GM23248 (cell line): ENCODE data around the gene NOX1. TPM values are rescaled to one million over a fixed set of nuclear protein-coding genes. Genes with fewer than 3 reads are reported as not detected.

Experiments used
- DNase-seq: peaks from one replicate; pipeline ENCODE4 v3.0.0-alpha.2; 2015
- H2AFZ ChIP-seq: fragments of 200-600 bp; sonication (generic); 2 replicates; pipeline ENCODE4 v1.6.1; 2016; ENCODE audit warnings: antibody characterized with exemption
- H3F3A ChIP-seq: fragments of 200-600 bp; sonication (generic); 2 replicates; pipeline ENCODE4 v1.6.1; 2016; ENCODE audit warnings: mild to moderate bottlenecking, antibody characterized with exemption, mixed run types; ENCODE audit not compliant: insufficient read depth
- H3K27ac ChIP-seq: fragments of 200-600 bp; sonication (generic); 2 replicates; pipeline ENCODE4 v1.5.1; 2016; ENCODE audit warnings: mild to moderate bottlenecking
- H3K27me3 ChIP-seq: fragments of 200-600 bp; sonication (generic); replicated peaks from 2 replicates; pipeline ENCODE4 v1.6.1; 2016; ENCODE audit warnings: mild to moderate bottlenecking; ENCODE audit not compliant: insufficient read depth
- H3K36me3 ChIP-seq: fragments of 200-600 bp; sonication (generic); 2 replicates; pipeline ENCODE4 v1.6.1; 2016; ENCODE audit warnings: low read depth, mild to moderate bottlenecking
- H3K4me1 ChIP-seq: fragments of 200-600 bp; sonication (generic); 2 replicates; pipeline ENCODE4 v1.6.1; 2016; ENCODE audit warnings: mild to moderate bottlenecking; ENCODE audit not compliant: insufficient read depth
- H3K4me2 ChIP-seq: fragments of 200-600 bp; sonication (generic); one replicate; pipeline ENCODE4 v1.6.1; 2016; ENCODE audit warnings: mild to moderate bottlenecking; ENCODE audit not compliant: unreplicated experiment
- H3K4me3 ChIP-seq: fragments of 200-600 bp; sonication (generic); 2 replicates; pipeline ENCODE4 v1.5.1; 2016; ENCODE audit warnings: mild to moderate bottlenecking
- H3K79me2 ChIP-seq: fragments of 200-600 bp; sonication (generic); 2 replicates; pipeline ENCODE4 v1.6.1; 2016; ENCODE audit warnings: mild to moderate bottlenecking; ENCODE audit not compliant: insufficient read depth
- H3K9ac ChIP-seq: fragments of 200-600 bp; sonication (generic); 2 replicates; pipeline ENCODE4 v1.6.1; 2016; ENCODE audit warnings: mild to moderate bottlenecking
- H3K9me2 ChIP-seq: fragments of 200-600 bp; sonication (generic); 2 replicates; pipeline ENCODE4 v1.6.1; 2016; ENCODE audit warnings: mixed run types, mild to moderate bottlenecking, moderate library complexity; ENCODE audit not compliant: insufficient read depth
- H3K9me3 ChIP-seq: fragments of 200-600 bp; sonication (generic); one replicate; pipeline ENCODE4 v1.6.1; 2017; ENCODE audit warnings: low read depth
- H4K20me1 ChIP-seq: fragments of 200-600 bp; sonication (generic); 2 replicates; pipeline ENCODE4 v1.6.0; 2016; ENCODE audit not compliant: insufficient read depth
- EZH2 ChIP-seq: fragments of 200-600 bp; sonication (generic); IDR thresholded peaks from 2 replicates; pipeline ENCODE4 v1.6.1; 2018; ENCODE audit warnings: antibody characterized with exemption, mild to moderate bottlenecking; ENCODE audit not compliant: insufficient read depth, poor library complexity, severe bottlenecking
- EZH2phosphoT487 ChIP-seq: fragments of 200-600 bp; sonication (generic); IDR thresholded peaks from 2 replicates; pipeline ENCODE4 v1.6.1; 2018; ENCODE audit warnings: antibody characterized with exemption, moderate library complexity, mild to moderate bottlenecking, low read depth; ENCODE audit not compliant: insufficient read depth
- WGBS, 2 experiments: methylation state at CpG; one replicate each; pipeline ENCODE4 v1.1.6; 2015 to 2017; ENCODE audit warnings: low lambda C conversion rate in 2 of 2, low coverage in 1 of 2; ENCODE audit errors: missing lambda C conversion rate in 2 of 2; 5-methylcytosine and 5-hydroxymethylcytosine counted together
- in situ Hi-C: fragments of 300-500 bp; cut with MboI; formaldehyde crosslinking; loops from 2 replicates; pipeline ENCODE4 v1.15.0; 2020
- polyA plus RNA-seq: library from polyadenylated mRNA; unstranded; fragments of >200 nt; fragmentation: Nextera tagmentation; extraction: Ambion mirVana; gene quantifications from 2 replicates; pipeline ENCODE4 v1.2.1, GENCODE V29; 2016
- total RNA-seq: library from RNA; depleted of rRNA; stranded (reverse); fragments of >200 nt; shearing (Covaris generic); gene quantifications from 2 replicates; pipeline ENCODE4 v1.2.3, GENCODE V29; 2014

NOX1 gene
- total and polyA plus RNA-seq, 2 experiments from 2014 or later, result 0.16 TPM; not detected in 1

- no peak overlapping the region for H3K4me3 ChIP-seq
- WGBS, 2 experiments, result 94% methylated on average over 9 of the region's 9 CpGs
- no peak overlapping the region for H3K9ac ChIP-seq
- no peak overlapping the region for H3K27ac ChIP-seq
- TF ChIP-seq EZH2, result no peak
- TF ChIP-seq EZH2phosphoT487, result no peak
- no peaks in the 10 kb centered on the region for H3K9me2 ChIP-seq
- no peaks in the 10 kb centered on the region for H3K4me1 ChIP-seq
- no peak for DNase-seq
- no peak overlapping the region for H2AFZ ChIP-seq
- H4K20me1 ChIP-seq, result no peaks in the 10 kb centered on the region
- H3F3A ChIP-seq, result no peaks in the 10 kb centered on the region
- H3K36me3 ChIP-seq, result peaks cover 7% of the 10 kb centered on the region; the same call in 1 of the 2 replicates
- in situ Hi-C loops, result no loop called here
- no peaks in the 10 kb centered on the region for H3K79me2 ChIP-seq
- H3K27me3 ChIP-seq, result no peaks in the 10 kb centered on the region
- H3K9me3 ChIP-seq, result no peaks in the 10 kb centered on the region
- H3K4me2 ChIP-seq, result no peak overlapping the region
Measured at GRCh38 chrX:100830547-100830946, 43.6 kb downstream of the NOX1 start.

GRCh38 chrX:100830143-100830542, 44.0 kb downstream of the NOX1 start:
- Histone ChIP-seq H3K4me3 (no peak overlapping the region), H3K9ac (no peak overlapping the region), H3K4me1 (no peaks in the 10 kb centered on the region), H3K36me3 (peaks cover 7% of the 10 kb centered on the region; the same call in 1 of the 2 replicates), H3K9me3 (no peaks in the 10 kb centered on the region), H3F3A (no peaks in the 10 kb centered on the region), H3K9me2 (no peaks in the 10 kb centered on the region), H3K27ac (no peak overlapping the region), H3K4me2 (no peak overlapping the region), H4K20me1 (no peaks in the 10 kb centered on the region), H3K79me2 (no peaks in the 10 kb centered on the region), H3K27me3 (no peaks in the 10 kb centered on the region), H2AFZ (no peak overlapping the region)
- in situ Hi-C loops, result no loop called here
- TF ChIP-seq EZH2, result no peak
- no peak for TF ChIP-seq EZH2phosphoT487
- 92 to 97% methylated on average over 5 of the region's 5 CpGs for WGBS, 2 experiments
- no peak for DNase-seq

- H3K27me3 ChIP-seq, result no peaks in the 10 kb centered on the region
- H3F3A ChIP-seq, result no peaks in the 10 kb centered on the region
- DNase-seq, result peak; percentile 27
- TF ChIP-seq EZH2, result no peak
- no peak overlapping the region for H3K9ac ChIP-seq
- no peaks in the 10 kb centered on the region for H3K9me2 ChIP-seq
- H3K9me3 ChIP-seq, result no peaks in the 10 kb centered on the region
- H3K36me3 ChIP-seq, result peaks cover 12% of the 10 kb centered on the region; the same call in 1 of the 2 replicates
- no peaks in the 10 kb centered on the region for H4K20me1 ChIP-seq
- no peak overlapping the region for H3K4me3 ChIP-seq
- 42 to 45% methylated on average over 2 of the region's 2 CpGs for WGBS, 2 experiments
- no peaks in the 10 kb centered on the region for H3K4me1 ChIP-seq
- no peaks in the 10 kb centered on the region for H3K79me2 ChIP-seq
- H3K27ac ChIP-seq, result no peak overlapping the region
- no peak overlapping the region for H2AFZ ChIP-seq
- H3K4me2 ChIP-seq, result no peak overlapping the region
- in situ Hi-C loops, result no loop called here
Measured at GRCh38 chrX:100829730-100830129, 44.4 kb downstream of the NOX1 start.

GRCh38 chrX:100819837-100820666, 54.1 kb downstream of the NOX1 start, which contains the start of gene CSTF2:
Gene CSTF2, plus strand, starts transcription at chrX:100820391. Its CDS starts 26 bp downstream, at chrX:100820417.
- 0 to 1% methylated on average over 36 to 47 of the region's 49 CpGs for WGBS, 2 experiments
- peak within 1 kb of the TSS; percentile 82 for H3K9ac ChIP-seq

More at GRCh38 chrX:100819837-100820666, 54.1 kb downstream of the NOX1 start, which contains the start of gene CSTF2:
- Histone ChIP-seq H3K4me2 (peak within 1 kb of the TSS; percentile 78), H3K27me3 (no peaks in the 10 kb centered on the region), H3K79me2 (peaks cover 9% of the 10 kb centered on the region), H3F3A (no peaks in the 10 kb centered on the region), H4K20me1 (no peaks in the 10 kb centered on the region), H3K27ac (peak within 1 kb of the TSS; percentile 77), H3K4me1 (no peaks in the 10 kb centered on the region), H2AFZ (peak within 1 kb of the TSS; percentile 96), H3K4me3 (peak within 1 kb of the TSS; percentile 84), H3K9me3 (no peaks in the 10 kb centered on the region), H3K9me2 (no peaks in the 10 kb centered on the region), H3K36me3 (peaks cover 10% of the 10 kb centered on the region; the same call in 1 of the 2 replicates)
- in situ Hi-C loops, result no loop called here
- TF ChIP-seq EZH2 (no peak), EZH2phosphoT487 (no peak)
- peak; percentile 92 for DNase-seq
